Left forelimb (tissue), 1 donor: ENCODE measurements around the gene SLC38A8.

Source experiments
- DNase-seq: peaks from one replicate; pipeline ENCODE4 v3.0.0-alpha.2; 2018; ENCODE audit warnings: low spot score

The SLC38A8 gene

GRCh38 chr16:84031556-84031955, 11.0 kb downstream of the SLC38A8 start:
- no peak for DNase-seq

- DNase-seq = no peak
Measured at GRCh38 chr16:84029297-84030047, 13.1 kb downstream of the SLC38A8 start.

- no peak for DNase-seq
Measured at GRCh38 chr16:84027625-84028024, 15.0 kb downstream of the SLC38A8 start.

- no peak for DNase-seq
Measured at GRCh38 chr16:84026606-84027005, 16.0 kb downstream of the SLC38A8 start.

GRCh38 chr16:84024854-84025253, 17.7 kb downstream of the SLC38A8 start:
- no peak for DNase-seq

- DNase-seq = no peak
Measured at GRCh38 chr16:84022644-84023043, 20.0 kb downstream of the SLC38A8 start.

- no peak for DNase-seq
Measured at GRCh38 chr16:84021488-84021887, 21.1 kb downstream of the SLC38A8 start.

DNA sequence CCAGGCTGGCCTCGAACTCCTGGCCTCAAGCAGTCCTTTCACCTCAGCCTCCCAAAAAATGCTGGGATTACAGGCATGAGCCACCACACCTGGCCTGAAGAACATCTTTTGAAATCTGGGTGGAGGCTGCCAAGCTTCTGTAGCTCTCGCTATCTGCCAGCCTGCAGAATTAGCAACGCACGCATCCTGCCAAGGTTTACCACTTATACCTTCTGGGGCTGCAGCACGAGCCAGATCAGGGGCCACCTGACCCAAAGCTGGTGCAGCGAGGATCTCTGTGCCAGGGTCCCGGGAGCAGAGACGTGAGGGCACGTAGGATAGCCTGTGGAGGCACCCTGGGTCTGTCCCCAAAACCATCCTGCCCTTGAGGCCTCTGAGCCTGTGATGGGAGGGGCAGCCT, 22.2 kb downstream of the SLC38A8 start:
- no peak for DNase-seq

DNA sequence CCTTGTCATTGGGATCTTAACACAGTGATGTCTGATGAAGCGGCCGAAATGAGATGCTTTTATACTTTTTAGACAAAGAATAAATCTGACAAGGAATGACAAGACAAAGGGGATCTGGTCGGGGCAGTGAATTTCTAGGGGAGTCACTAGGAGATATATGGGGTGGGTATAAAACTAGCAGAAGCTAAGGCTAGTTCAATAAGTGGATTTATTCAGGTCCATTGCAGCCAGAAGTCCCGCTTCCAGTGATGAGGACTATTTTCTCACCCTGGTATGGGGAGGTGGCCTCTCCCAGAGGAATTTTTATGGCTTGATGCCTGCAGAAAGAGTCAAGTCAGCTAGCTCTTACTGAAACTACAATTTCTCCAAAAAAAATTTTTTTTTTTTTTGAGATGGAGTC, 23.9 kb downstream of the SLC38A8 start:
- no peak for DNase-seq

- no peak for DNase-seq
Measured at GRCh38 chr16:84016477-84016876, 26.1 kb downstream of the SLC38A8 start.

DNA sequence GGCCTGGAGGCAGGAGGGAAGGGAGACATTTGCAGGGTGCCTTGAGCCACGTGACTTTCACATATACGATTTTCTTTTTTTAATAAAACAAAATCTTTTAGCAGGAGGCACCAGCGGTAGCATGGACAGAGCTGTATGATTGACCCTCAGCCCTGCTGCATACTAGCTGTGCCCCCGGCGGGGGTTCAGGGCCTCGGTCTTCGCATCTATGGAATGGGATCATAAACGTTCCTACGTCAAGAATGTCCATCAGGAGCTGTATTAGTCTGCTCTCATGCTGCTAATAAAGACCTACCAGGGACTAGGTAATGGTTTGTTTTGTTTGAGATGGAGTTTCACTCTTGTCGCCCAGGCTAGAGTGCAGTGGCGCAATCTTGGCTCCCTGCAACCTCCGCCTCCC, 27.2 kb downstream of the SLC38A8 start:
- no peak for DNase-seq

DNA sequence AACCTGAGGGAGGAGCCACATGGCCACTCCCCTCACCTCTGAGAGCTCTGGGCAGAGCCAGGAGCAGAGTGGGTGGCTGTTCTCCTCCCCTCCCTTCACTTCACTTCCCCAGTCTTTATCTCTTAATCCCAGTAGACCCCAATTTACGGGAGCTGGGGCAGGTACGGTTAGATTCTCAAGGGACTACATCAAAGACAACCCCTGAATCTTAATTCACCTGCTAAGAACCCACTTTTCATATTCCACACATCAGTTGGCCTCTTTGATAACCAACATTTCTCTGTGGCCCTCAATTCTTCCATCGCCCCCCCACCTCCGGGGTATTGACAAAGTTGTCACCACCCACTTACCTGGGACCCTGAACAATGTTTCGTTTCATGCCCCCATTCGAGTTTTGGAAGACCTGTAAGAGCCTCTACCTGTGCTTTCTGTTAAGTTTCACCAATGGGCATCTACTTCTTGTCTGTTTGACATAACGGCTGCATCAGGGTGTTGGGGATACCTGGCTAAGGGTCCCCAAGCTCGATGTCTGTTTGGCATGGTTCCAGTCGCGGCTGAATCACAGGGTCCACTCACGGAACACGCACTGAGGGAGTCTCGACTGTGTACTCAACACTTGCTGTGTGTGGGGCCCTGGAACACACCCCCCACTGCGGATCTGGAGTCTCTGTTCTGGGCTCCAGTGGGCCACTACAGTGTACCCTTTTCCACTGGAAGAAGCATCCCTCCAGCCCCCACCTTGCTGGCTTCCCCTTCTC, 27.8 kb downstream of the SLC38A8 start:
- DNase-seq = no peak

GRCh38 chr16:84013787-84014569, 28.6 kb downstream of the SLC38A8 start:
- DNase-seq = no peak

- no peak for DNase-seq
Measured at GRCh38 chr16:84009282-84009681, 33.3 kb downstream of the SLC38A8 start.

- DNase-seq = no peak
Measured at GRCh38 chr16:84007965-84008364, 34.6 kb downstream of the SLC38A8 start.

- DNase-seq = no peak
Measured at GRCh38 chr16:84007520-84007919, 35.1 kb downstream of the SLC38A8 start.

- no peak for DNase-seq
Measured at GRCh38 chr16:84005391-84005790, 37.2 kb downstream of the SLC38A8 start.

DNA sequence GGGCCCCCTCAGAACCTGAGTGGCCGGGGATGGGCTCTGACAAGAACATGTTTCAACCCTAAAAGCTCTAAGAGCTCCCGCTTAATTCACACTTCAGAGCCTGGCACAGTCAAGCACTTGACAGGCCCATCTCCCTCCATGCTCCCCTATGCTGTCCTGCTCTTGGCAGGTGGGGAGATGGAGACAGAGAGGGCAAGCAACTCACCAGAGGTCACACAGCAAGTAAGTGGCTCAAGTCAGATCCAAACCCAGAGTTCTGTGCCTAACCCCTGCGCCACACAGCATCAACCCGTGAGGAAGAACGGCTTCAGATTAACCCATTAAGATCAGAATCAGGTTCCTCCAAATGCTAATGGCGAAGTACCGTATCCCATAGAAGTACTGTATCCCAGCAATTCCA, 38.2 kb downstream of the SLC38A8 start:
- no peak for DNase-seq

DNA sequence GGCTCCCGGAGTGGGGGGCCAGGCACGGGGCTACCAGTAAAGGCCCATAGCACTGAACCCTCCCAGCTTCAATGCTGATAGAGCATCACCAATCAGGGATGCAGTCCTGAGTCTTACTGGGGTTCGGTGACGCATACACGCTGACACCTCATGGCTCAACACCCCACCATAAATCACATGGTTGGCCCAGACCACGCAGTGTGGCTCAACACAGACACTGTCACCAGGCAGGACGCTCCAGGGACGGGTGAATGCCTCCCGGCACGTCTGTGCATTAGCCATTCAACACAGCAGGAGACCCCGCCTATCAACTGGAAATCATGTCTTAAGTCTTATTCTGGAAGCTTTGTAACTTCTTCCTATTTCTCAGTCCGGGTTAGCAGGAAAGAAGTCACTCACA, 39.6 kb downstream of the SLC38A8 start:
- DNase-seq = no peak

GRCh38 chr16:84001726-84002125, 40.9 kb downstream of the SLC38A8 start:
- no peak for DNase-seq

DNA sequence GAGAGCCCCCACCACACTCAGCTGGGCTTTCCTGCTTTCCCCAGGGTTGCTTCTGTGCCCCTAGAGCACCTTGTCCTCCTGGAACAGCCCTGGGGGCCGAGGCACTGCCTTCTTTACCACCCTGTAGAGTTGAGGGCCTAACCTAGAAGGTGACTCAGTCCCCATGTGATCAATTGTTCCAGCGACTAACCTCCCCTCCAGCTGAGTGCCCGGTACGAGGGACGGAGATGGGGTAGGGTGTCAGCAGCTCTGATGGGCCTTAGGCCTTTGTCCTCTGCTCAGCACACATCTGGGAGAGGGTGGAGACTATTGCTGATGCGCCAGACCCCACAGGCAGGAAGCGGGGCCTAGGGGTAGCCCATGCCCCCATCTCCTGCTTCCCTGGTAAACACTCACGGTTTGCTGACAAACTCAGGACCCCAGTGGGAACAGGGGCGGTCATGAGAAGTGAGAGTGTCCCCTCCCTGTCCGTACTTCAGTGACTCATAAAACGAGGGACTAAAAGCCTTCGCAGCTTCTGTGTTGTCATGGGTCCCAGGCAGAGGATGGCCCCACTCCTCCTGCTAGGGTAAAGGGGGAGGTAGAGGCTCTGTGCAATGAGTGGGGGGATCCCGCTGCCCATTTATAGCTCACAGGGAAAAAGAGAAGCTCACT, 41.5 kb downstream of the SLC38A8 start:
- DNase-seq = no peak

DNA sequence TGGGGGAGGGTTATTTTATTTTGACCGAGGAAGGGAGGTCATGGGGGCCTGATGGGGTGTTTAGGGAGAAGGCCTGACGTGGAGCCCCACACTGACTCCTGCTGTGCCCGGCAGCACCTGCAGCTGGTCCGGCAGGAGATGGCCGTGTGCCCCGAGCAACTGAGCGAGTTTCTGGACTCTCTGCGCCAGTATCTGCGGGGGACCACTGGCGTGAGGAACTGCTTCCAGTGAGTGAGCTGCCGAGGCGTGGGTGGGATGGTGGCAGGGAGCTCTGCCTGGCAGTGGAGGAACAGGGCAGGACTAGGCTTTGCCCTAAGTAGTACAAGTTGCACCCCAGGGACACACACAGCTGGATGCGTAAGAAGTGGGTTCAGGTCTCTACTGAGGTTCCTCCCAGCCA, 44.5 kb downstream of the SLC38A8 start:
- no peak for DNase-seq
